GM18508 (cell line): Measurements from ENCODE around the gene GPR162.
A peak's percentile ranks its signal among the peaks of the same experiment; 100 is the strongest.
"Not testable (repeated sequence)": the region's sequence is repeated elsewhere in the genome, so short reads cannot be mapped to it uniquely, and the experiment has no call there.

Source experiments
- ATAC-seq: cut with Tn5 transposase; IDR thresholded peaks from one replicate; pipeline ENCODE4 v1.9.1; 2021; ENCODE audit warnings: moderate number of reproducible peaks; ENCODE audit not compliant: insufficient read depth, unreplicated experiment

GPR162 gene

GRCh38 chr12:6851921-6852650 is 30.5 kb downstream of the GPR162 start, which contains the start of gene USP5:
Gene USP5, plus strand, starts transcription at chr12:6852150. Its CDS starts 30 bp downstream, at chr12:6852180.
- ATAC-seq, result peak; percentile 59

GRCh38 chr12:6852651-6853354 is 31.2 kb downstream of the GPR162 start:
- ATAC-seq, result no peak

- ATAC-seq, result no peak
These were observed 32.0 kb downstream of the GPR162 start for GRCh38 chr12:6853626-6854025.

- no peak for ATAC-seq
These were observed 32.4 kb downstream of the GPR162 start for GRCh38 chr12:6854036-6854435.

GRCh38 chr12:6855322-6855721 is 33.7 kb downstream of the GPR162 start:
- ATAC-seq, result no peak

GRCh38 chr12:6858799-6859198 is 37.2 kb downstream of the GPR162 start:
- no peak for ATAC-seq

GRCh38 chr12:6860116-6860515 is 38.5 kb downstream of the GPR162 start:
- ATAC-seq, result no peak

GRCh38 chr12:6860942-6861341 is 39.3 kb downstream of the GPR162 start:
- no peak for ATAC-seq

- no peak for ATAC-seq
These were observed 39.8 kb downstream of the GPR162 start for GRCh38 chr12:6861391-6861790.

- no peak for ATAC-seq
These were observed 41.4 kb downstream of the GPR162 start for GRCh38 chr12:6863033-6863432.

GRCh38 chr12:6863586-6864321 is 42.1 kb downstream of the GPR162 start:
- ATAC-seq, result no peak

GRCh38 chr12:6865307-6865706 is 43.7 kb downstream of the GPR162 start:
- ATAC-seq, result not testable (repeated sequence)

- ATAC-seq, result no peak
These were observed 44.7 kb downstream of the GPR162 start for GRCh38 chr12:6866163-6866919.

GRCh38 chr12:6866920-6867412 is 45.3 kb downstream of the GPR162 start:
- no peak for ATAC-seq

- no peak for ATAC-seq
These were observed 46.0 kb downstream of the GPR162 start, which contains the start of gene TPI1 for GRCh38 chr12:6867413-6868210. Gene TPI1, plus strand, starts transcription at chr12:6867531. Its CDS starts 36 bp downstream, at chr12:6867567.

GRCh38 chr12:6868211-6869048 is 46.8 kb downstream of the GPR162 start:
- no peak for ATAC-seq

- ATAC-seq, result no peak
These were observed 47.7 kb downstream of the GPR162 start for GRCh38 chr12:6869049-6870021.
